ENCODE measurements around the gene SPACA4.

GRCh38 chr19:48624791-48625723, 18.5 kb downstream of the SPACA4 start:
- TF ChIP-seq, protein P1, sequence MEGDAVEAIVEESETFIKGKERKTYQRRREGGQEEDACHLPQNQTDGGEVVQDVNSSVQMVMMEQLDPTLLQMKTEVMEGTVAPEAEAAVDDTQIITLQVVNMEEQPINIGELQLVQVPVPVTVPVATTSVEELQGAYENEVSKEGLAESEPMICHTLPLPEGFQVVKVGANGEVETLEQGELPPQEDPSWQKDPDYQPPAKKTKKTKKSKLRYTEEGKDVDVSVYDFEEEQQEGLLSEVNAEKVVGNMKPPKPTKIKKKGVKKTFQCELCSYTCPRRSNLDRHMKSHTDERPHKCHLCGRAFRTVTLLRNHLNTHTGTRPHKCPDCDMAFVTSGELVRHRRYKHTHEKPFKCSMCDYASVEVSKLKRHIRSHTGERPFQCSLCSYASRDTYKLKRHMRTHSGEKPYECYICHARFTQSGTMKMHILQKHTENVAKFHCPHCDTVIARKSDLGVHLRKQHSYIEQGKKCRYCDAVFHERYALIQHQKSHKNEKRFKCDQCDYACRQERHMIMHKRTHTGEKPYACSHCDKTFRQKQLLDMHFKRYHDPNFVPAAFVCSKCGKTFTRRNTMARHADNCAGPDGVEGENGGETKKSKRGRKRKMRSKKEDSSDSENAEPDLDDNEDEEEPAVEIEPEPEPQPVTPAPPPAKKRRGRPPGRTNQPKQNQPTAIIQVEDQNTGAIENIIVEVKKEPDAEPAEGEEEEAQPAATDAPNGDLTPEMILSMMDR (IDR thresholded peaks at IDR 0.05; ENCODE audit: low read length), result no peak
- TF ChIP-seq EZH2 (optimal IDR thresholded peaks at IDR 0.05; ENCODE audit: low read depth, low read length), result no peak

Measured in MM.1S (cell line).